Stimulated activated CD8-positive, alpha-beta memory T cell treated with anti-CD3 and anti-CD28 coated beads, Interleukin-4, amount 100 ng/mL, for 1 hour (primary cell): Measurements from ENCODE around the gene SYNDIG1.
"Not testable (repeated sequence)": the region's sequence is repeated elsewhere in the genome, so short reads cannot be mapped to it uniquely, and the experiment has no call there.

Experiments used
- DNase-seq, 2 donors: peaks; one replicate each; pipeline ENCODE4 v3.0.0-alpha.2; 2020; ENCODE audit warnings: low read depth in 2 of 2, low spot score in 1 of 2

Gene SYNDIG1

DNA sequence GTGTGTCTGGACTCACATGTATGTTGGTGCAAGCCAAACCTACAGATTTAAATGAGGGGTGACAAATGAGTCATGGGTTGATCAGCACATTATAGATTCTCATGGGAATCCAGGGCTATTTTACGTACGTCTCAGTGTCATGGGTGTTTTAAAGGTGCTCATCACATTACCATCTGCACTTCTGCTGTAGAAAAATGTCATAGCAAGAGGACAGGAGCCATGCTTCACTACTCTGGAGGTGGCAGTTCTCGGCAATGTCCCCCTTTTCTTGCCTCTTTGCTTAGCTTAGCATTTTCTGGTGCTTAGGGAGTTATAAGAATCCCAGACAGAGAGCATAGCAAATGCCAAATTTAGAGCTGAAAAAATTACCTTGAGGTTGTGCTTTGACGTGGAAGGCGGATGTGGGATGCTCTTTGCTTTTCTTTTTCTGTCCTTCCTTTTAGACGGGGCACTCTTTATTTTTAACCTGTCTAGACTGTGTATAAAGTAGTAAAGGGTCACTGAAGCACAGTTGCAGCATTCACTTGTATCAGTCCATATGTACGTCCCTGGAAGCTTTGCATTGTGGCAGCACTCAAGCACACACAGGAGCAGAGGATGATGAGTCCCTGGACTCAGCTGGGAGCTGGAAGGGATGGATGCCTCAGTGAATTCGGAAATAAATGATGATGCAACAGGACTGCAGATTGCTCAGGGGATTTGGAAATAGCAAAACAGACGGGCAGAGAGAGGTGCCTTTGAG lies 139.7 kb downstream of the SYNDIG1 start:
- DNase-seq: no peak

GRCh38 chr20:24609757-24610156 lies 140.3 kb downstream of the SYNDIG1 start:
- DNase-seq: no peak

GRCh38 chr20:24610341-24611115 lies 141.1 kb downstream of the SYNDIG1 start:
- no peak for DNase-seq

DNA sequence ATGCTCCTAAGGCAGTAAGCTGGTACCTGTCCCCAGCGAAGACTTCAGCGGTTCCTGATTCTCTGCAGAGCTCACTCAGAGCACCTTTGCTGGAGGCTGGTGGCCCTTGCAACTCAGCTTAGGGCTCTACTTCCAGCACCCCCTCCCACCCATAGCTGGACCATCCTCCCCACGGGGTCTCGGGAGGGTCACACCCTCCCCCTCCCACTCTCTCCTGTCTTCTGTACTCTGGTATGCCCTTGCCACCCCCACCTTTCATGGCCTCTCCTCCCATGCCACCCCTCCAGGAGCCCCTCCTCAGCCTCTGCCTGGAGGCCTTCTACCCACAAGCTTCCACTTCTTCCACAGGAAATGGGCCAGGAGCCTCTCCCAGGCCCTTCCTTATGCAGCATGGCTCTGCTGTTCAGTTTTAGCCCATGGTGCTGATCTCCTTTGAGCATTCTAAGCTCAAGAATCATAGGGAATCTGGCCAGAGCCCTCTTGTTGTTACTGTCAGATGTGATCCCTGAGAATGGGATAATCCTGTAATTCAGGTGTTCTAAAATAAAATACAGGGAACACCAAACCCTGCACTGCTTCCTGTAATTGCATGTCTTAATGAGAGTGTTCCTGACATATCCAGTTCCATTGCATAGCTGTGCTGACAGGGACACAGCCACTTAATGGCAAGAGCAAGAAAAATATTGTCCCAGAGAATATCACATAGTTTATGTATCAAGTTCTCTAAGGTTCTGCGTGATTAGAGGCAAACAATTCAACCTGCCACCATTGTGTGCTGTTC lies 142.1 kb downstream of the SYNDIG1 start:
- no peak for DNase-seq

- no peak for DNase-seq
Observed at GRCh38 chr20:24612799-24613775, 143.7 kb downstream of the SYNDIG1 start.

DNA sequence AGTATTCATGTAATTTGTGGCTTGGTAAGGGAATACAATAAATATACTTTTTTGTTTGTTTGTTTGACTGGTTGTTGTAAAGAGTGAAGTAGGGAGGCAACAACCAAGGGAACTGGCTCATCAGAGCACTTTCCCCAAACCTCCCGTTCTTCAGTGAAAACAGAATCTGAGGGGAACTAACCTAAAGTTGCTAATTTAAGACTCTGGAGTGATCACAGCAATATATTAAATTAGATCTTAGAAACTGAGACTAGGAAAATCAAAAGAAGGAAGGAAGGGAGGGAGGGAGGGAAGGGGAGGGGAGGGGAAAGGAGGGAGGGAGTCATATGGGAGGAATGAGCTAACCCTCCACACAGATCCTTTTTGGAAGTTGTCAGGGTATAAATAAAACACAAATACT lies 144.9 kb downstream of the SYNDIG1 start:
- DNase-seq: no peak

DNA sequence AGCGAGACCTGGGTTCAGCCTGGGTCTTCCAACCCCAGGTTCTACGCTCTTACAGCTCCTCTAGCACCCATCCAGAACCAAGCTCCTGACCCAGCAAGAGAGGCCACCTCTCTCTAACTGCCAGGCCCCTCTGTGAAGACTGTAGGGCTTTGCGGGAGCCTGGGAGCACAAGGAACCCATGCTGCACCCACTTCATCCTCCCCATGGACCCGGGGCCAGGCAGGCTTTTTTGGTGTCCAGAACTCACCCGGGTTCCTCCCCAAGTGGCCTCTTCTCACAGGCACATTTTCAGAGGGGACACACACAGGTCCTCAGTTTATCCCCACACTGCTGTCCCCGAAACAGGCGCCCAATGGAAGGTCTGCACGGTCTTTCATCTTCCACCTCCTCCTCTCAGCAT lies 145.9 kb downstream of the SYNDIG1 start:
- no peak for DNase-seq

GRCh38 chr20:24616258-24617079 lies 147.0 kb downstream of the SYNDIG1 start:
- no peak for DNase-seq

GRCh38 chr20:24617080-24617432 lies 147.6 kb downstream of the SYNDIG1 start:
- DNase-seq: no peak

DNA sequence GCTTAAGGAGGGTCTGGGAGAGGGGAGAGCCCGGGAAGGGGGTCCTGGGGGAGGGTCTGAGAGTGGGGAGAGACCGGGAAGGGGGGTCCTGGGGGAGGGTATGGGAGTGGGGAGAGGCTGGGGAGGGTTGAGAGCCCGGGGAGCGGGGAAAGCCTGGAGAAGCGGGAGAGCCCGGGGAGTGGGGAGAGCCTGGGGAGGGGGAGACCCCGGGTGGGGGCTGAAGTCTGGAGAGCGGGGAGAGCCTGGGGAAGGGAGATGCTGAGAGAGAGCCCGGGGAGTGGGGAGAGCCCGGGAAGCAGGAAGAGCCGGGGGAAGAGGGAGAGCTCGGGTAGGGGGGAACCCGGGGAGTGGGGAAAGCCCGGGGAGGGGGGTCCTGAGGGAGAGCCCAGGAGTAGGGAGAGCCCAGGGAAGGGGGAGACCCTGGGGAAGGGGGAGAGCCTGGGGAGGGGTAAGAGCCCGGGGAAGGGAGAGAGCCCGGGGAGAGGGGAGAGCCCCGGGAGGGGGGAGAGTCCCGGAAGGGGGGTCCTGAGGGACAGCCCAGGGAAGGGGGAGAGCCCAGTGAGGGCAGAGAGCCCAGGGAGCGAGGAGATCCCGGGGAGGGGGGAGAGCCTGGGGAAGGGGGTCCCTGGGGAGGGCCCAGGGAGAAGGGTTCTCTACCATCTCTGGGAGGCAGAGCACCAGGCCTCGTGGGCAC lies 148.5 kb downstream of the SYNDIG1 start:
- DNase-seq: no peak

DNA sequence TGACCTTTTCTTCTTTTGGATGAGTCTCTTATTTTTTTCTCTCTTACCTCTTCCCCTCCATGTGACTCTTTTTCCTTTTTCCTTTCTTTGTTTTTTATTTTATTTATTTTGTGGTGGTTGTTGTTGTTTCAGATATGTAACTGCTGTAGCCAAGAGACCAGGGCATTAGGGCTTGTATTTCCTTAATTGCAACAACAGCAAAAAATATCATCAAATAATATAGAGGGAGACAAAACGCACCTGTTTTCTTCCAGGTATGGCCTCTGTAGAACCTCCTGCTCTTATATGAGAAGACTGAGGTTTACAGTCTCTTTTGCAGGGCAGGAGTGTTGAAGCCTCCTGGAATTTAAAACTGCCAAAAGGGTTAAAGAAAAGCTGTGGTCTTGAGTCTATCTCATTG lies 149.3 kb downstream of the SYNDIG1 start:
- no peak for DNase-seq

DNA sequence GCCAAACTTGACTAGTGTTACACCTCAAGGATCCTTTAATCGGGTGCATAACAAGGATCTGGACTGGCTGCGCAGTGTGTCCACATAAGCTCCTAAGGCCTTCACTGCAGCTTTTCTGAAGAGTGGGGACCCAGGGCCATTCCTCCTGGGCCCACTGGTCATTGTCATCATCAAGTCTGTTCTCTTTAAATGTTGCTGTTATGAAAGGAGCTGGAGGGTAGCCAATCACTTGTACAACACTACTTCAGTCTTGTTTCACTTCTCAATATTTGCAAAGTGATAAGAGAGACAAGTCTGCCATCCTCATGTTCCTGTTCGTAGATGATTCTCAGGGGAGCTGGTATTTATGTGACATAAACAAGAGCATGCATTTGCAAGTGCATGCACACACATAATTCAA lies 149.8 kb downstream of the SYNDIG1 start:
- no peak for DNase-seq

DNA sequence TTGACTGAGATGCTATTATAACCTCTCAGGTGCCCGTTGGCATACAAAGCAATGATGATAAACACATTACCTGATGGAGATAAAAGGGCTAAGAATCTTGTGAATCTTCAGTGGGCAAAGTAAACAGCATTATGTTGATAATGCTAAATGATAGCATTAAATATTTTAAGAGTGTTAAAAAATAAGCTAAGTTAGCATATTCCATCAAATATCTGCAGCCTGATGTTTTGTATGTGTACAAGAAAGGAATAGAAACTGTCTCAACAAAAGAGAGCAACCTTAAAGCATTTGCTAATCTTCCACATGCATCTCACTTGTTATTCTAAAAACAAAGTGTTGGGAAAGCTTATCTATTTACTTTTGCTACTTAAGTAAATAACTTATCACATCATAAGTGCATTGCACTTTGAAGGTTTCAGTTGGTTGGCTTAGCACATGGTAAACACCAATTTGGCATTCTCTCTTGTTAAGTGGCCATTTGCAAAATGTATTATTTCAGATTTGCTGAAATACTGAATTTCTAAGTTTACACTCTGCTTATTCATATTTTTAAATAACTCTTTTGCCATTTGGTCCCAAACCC lies 151.6 kb downstream of the SYNDIG1 start:
- no peak for DNase-seq

GRCh38 chr20:24622856-24623255 lies 153.4 kb downstream of the SYNDIG1 start:
- no peak for DNase-seq

- DNase-seq: not testable (repeated sequence)
Observed at GRCh38 chr20:24626141-24626540, 156.7 kb downstream of the SYNDIG1 start.

- DNase-seq: no peak
Observed at GRCh38 chr20:24627291-24627690, 157.9 kb downstream of the SYNDIG1 start.

- DNase-seq: no peak
Observed at GRCh38 chr20:24627926-24628325, 158.5 kb downstream of the SYNDIG1 start.

DNA sequence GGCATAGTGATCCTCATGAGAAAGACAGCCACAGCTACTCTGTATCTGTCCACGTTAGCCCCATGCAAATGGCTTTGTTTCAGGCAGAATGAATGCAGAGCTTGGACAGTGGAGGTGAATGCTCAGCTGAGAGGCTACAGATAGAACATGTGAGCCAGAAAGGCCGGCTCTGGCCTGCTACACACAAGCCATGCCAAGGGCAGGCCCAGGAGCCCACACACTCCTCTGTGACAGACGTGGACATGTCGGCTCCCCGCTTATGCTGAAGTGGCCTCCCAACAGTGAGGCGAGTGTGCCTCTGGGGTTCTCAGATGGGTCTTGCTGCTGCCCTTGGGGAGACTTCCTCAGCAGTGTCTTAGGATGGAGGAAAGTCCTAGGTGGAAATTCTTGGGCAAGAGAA lies 159.6 kb downstream of the SYNDIG1 start:
- DNase-seq: no peak

DNA sequence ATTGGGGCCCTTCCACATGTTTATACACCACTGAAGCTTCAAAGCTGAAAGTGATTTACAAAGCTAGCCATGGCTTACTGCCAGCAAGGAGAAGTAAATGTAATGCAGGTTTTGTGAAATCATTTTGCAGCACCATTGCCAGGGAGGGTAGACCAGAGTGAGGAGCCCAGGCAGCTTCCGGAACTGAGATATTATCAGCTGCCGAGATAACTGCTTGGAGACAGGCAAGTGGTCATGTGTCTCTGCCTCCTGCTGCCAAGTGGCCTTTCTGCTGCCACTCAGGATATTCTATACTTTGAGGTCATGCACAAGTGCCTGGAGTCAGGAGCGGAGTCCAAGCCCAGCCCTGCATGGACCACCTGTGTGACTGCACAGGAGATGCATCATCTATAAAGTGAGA lies 160.2 kb downstream of the SYNDIG1 start:
- DNase-seq: no peak
